ENCODE data around the gene PGM2L1. TPM values are rescaled to one million over a fixed set of nuclear protein-coding genes. Genes with fewer than 3 reads are reported as not detected.

Gene PGM2L1
- total and polyA plus RNA-seq, 2 of the 13 experiments (the other 11 are each of a cell fraction or from before 2014, with no cell fraction given) = 0.57 to 1.2 TPM

- in situ Hi-C loops (cut with HindIII; ENCODE audit: extremely low pct_ligation_motif_present, low pct_unique_long_range_greater_than_20kb) (no loop called here), intact Hi-C loops (cut with micrococcal nuclease; ENCODE audit: unreplicated experiment) (no loop called here)
- Histone ChIP-seq H3K9ac (ENCODE audit: insufficient read depth, low read depth, low read length) (no peak overlapping the region), H3K4me1 (ENCODE audit: insufficient read depth, low read length) (no peaks in the 10 kb centered on the region), H3K9me3 (ENCODE audit: low read length) (no peaks in the 10 kb centered on the region), H3K4me3 (replicated peaks in 1 of 3; ENCODE audit: insufficient read depth in 1 of 3, low read depth in 2 of 3, low read length in 3 of 3) (no peak overlapping the region), H4K20me1 (ENCODE audit: insufficient read depth, low read length) (no peaks in the 10 kb centered on the region), H3K27me3 (ENCODE audit: control insufficient read depth in 1 of 2, insufficient read depth in 2 of 2, low read length in 2 of 2) (no peaks in the 10 kb centered on the region), H2AFZ (ENCODE audit: low read length) (no peak overlapping the region), H3K79me2 (ENCODE audit: insufficient read depth, low read length) (no peaks in the 10 kb centered on the region), H3K36me3 (replicated peaks in 1 of 2; ENCODE audit: control insufficient read depth in 1 of 2, insufficient read depth in 2 of 2, low read length in 2 of 2) (no peaks in the 10 kb centered on the region), H3K27ac (ENCODE audit: extremely low read length, insufficient read depth, low read length) (no peak overlapping the region), H3K4me2 (ENCODE audit: low read depth, low read length) (no peak overlapping the region)
- TF ChIP-seq CHCHD3 (CRISPR knock-in tag; IDR thresholded peaks at IDR 0.05) (no peak), FOXM1 (CRISPR knock-in tag; IDR thresholded peaks at IDR 0.05) (no peak), ZNF749 (CRISPR knock-in tag; IDR thresholded peaks at IDR 0.05; ENCODE audit: borderline replicate concordance) (no peak), PAF1 (CRISPR knock-in tag; IDR thresholded peaks at IDR 0.05) (no peak), FOXK1 (CRISPR knock-in tag; IDR thresholded peaks at IDR 0.05; ENCODE audit: borderline replicate concordance, low read depth) (no peak), NFE2L2 (IDR thresholded peaks at IDR 0.05; ENCODE audit: low read length) (peak; percentile 62; the same call in 1 of the 2 replicates), POLR2A (IDR thresholded peaks at IDR 0.05; ENCODE audit: insufficient read depth in 1 of 2, low read depth in 2 of 2, low read length in 2 of 2) (no peak), SIX4 (CRISPR knock-in tag; IDR thresholded peaks at IDR 0.05) (no peak), NFE2 (CRISPR knock-in tag; IDR thresholded peaks at IDR 0.05) (peak; percentile 49; the same call in 1 of the 2 replicates), ZNF205 (CRISPR knock-in tag; IDR thresholded peaks at IDR 0.05) (no peak)
- TF ChIP-seq, protein P1, sequence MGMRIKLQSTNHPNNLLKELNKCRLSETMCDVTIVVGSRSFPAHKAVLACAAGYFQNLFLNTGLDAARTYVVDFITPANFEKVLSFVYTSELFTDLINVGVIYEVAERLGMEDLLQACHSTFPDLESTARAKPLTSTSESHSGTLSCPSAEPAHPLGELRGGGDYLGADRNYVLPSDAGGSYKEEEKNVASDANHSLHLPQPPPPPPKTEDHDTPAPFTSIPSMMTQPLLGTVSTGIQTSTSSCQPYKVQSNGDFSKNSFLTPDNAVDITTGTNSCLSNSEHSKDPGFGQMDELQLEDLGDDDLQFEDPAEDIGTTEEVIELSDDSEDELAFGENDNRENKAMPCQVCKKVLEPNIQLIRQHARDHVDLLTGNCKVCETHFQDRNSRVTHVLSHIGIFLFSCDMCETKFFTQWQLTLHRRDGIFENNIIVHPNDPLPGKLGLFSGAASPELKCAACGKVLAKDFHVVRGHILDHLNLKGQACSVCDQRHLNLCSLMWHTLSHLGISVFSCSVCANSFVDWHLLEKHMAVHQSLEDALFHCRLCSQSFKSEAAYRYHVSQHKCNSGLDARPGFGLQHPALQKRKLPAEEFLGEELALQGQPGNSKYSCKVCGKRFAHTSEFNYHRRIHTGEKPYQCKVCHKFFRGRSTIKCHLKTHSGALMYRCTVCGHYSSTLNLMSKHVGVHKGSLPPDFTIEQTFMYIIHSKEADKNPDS (CRISPR knock-in tag; IDR thresholded peaks at IDR 0.05) = no peak
- no TSS peak for BruUV-seq (replicated peaks)
- WGBS (ENCODE audit: low lambda C conversion rate) = 50% methylated on average over 1 of the region's 1 CpG
- ATAC-seq = no peak
- ChIA-PET CTCF (ENCODE audit: low intra/inter-chr PET ratio, low total read pairs) (no interaction called here), POLR2A (no interaction called here)
- no peak for FAIRE-seq
- no peak for DNase-seq (ENCODE audit: low spot score)
Observed at GRCh38 chr11:74288161-74288560, 110.1 kb downstream of the PGM2L1 start.
